DMS53 treated with DMSO at 0.1 percent for 48 hours (cell line): ENCODE results near the gene CHD9.
"Not testable (repeated sequence)": the region's sequence is repeated elsewhere in the genome, so short reads cannot be mapped to it uniquely, and the experiment has no call there.

Source experiments
- DNase-seq: peaks from one replicate; lab custom pipeline; 2025; ENCODE audit not compliant: unreplicated experiment; lab: John Stamatoyannopoulos, UW

Gene CHD9

DNA sequence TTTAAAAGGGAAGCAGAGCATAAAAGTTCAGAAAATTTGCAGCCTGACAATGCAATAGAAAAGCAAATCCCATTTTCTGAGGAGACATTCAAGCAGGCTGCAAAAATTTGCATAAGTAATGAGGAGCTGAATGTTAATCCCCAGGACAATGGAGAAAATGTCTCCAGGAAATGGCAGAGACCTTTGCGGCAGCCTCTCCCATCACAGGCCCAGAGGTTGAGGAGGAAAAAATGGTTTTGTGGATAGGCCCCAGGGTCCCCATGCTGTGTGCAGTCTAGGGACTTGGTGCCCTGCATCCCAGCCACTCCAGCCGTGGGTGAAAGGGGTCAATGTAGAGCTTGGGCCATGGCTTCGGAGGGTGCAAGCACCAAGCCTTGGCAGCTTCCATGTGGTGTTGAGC lies 19.5 kb downstream of the CHD9 start:
- DNase-seq: not testable (repeated sequence)

DNA sequence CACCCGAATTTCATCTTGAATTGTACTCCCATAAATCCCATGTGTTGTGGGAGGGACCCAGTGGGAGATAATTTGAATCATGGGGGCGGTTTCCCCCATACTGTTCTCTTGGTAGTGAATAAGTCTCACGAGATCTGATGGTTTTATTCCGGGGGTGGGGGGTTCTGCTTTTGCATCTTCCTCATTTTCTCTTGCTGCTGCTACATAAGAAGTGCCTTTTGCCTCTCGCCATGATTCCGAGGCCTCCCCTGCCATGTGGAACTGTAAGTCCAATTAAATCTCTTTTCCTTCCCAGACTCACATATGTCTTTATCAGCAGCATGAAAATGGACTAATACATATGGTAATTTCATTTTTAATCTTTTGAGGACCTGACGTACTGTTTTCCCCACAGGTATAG lies 20.7 kb downstream of the CHD9 start:
- not testable (repeated sequence) for DNase-seq

DNA sequence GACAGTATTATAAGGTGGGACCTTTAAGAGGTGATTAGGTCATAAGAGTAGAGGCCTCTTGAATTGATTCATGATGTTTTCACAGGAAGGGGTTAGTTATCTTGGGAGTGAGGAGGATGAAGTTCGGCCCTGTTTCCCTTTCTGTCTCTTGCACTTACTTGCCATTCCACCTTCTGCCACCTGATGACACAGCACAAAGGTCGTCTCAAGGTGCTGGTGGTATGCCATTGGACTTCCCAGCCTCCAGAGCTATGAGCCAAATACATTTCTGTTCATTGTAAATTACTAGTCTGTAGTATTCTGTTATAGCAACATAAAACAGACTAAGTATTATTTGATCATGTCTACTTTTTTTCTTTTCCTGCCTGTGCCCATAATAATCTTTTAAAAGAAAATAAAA lies 23.5 kb downstream of the CHD9 start:
- DNase-seq: no peak

DNA sequence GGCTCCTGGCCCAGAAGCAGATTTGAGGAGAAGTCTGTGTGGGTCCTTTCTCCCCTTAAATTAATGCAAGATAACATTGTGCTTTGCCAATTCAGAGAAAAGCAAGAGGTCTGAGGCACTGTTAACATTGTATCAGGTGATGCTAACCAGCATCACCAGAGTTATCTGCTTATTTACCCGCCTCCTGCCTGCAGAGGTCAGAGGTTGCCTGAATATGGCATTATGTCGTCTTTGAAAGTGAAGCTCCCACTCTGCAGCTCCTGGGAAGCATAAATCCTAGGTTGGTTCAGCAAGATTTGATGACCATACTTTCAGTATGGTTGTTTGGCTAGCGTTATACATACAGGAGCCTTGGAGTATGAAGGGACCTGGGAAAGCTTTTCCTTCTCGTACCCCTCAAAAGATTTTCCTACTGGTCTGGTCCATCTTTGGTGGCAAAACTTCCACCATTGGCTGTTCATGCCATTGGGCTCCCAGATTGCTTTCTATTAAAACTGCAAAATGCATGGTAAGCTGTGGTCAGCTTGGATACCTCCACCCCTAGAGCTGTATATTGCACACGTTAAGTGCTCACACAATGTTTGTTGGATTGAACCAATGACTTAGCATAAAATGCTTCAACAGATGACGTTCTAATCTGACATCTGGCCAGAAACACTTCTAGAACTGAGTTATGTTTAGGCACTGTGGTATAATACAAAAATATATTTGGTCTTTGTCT lies 24.1 kb downstream of the CHD9 start:
- DNase-seq: no peak

DNA sequence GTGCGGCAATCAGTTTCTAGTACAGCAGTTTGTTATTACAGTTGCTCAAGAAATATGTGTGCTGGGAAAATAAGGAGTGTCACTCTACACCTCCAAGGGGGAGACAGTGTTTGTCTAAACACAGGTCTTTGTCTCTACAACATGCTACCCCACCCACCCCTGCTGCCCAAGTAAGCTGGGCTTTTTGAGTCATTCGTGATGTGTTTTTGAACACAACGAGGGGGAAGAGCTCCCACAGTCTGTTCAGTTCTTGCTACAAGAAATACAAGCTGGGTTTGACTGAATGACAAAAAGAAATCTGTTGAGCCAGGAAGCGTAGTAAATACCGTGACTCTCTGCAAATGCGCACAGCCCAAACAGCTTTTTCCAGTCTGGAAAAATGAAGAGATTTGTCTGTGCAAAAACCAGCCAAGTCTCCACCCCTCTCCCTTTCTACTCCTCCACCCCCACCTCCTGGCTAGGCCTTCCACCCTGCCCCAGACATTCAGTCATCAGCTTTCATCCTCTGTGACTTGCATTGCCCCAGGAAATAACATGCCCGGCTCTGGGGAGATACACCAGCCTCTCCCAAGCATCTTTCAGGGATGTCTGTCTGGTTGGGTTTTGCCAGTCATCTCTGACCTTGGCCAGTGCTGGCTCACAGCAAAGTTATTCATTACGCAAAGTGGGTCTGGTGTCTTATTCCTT lies 25.7 kb downstream of the CHD9 start:
- no peak for DNase-seq

DNA sequence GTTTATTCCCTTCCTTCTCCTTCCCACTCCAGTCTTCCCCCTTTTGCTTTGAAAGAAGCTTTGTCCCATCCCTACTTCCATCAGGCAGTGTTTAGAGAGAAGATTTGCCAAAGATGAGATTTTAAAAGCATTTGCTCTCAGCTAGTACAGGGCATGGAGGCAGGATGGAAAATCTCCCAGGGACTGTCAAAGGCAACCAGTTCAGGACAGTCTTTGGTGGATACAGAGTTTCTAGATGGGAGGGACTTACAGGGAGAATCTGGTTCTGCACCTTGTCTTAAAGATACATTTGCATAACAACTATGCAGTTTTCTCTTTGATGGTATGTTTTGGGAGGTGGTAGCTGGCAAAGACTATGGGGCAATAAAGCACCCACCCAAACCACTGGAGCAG lies 26.2 kb downstream of the CHD9 start:
- no peak for DNase-seq

DNA sequence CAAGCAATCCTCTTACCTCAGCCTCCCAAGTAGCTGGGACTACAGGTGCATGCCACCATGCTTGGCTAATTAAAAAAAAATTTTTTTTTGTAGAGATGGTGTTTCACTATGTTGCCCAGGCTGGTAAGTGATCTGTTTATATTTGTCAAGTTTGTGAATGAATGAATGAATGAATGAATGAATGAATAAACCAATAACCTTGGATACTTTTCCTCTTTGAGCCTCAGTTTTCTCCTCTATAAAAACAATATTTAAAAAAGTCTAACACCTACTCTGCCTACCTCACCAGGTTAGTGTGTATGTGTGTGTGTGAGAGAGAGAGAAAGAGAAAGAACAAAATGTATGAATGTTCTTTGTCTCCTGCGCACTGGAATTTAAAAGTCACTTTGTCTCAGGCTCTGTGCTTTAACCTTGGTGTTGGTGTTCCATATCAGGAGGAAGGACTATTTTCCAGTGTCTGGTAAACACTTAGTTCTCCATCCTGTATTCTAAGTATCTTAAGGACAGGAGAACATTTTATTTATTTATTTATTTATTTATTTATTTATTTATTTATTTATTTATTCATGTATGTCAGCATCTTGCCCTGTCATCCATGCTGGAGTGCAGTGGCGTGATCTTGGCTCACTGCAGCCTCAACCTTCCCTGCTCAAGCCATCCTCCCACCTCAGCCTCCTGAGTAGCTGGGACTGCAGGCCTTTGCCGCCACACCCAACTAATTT lies 27.1 kb downstream of the CHD9 start:
- DNase-seq: no peak

DNA sequence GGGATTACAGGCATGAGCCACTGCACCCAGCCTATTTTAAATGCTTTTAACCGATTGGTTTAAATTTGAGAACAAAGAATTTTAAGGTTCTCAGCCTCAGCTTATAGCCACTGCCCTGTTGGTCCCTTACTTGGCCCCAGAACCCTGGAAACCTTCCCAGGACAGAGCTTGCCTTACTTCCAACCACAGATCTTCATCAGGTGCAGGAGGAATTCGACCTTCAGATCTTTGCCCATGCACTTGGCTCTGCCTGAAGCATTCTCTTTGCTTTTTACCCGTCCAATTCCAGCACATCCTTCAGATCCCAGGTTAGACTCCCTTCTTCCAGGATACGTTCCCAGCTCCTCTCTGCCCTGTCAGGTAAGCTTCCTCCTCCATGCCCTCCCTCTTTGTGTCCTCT lies 27.7 kb downstream of the CHD9 start:
- no peak for DNase-seq

DNA sequence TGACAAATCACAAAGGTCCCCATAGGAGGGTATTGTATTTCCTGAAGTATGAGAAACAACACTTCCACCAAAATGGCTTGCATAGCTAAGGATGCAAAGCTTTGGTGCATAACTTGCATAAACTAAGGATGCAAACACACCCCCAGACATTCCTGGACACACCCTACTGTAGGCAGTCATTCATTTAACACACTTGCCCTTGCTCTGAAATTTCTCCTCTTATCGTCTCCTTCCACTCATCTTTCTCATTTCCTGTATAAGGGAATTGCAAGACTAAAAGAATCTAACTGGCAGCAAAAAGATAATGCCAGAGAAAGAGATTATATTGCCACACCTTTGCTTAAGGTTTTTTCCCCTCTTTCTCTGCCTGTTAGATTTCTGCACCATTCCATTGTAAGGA lies 28.3 kb downstream of the CHD9 start:
- DNase-seq: no peak

DNA sequence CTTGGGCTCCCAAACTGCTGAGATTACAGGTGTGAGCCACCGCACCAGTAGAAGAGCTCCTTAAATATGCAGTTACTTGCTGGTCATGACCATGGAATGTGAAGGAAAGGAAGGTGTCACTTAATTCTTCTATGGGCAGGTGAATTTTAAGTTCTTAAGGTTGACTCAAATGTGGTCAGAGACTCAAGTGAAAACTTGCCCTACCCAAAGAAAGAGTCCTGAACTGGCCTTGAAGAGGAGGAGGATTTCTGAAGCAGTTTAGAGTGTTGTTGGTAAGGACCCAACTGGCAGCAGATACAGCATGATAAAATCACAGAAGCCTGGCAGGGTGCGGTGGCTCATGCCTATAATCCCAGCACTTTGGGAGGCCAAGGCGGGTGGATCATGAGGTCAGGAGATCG lies 29.4 kb downstream of the CHD9 start:
- DNase-seq: no peak

DNA sequence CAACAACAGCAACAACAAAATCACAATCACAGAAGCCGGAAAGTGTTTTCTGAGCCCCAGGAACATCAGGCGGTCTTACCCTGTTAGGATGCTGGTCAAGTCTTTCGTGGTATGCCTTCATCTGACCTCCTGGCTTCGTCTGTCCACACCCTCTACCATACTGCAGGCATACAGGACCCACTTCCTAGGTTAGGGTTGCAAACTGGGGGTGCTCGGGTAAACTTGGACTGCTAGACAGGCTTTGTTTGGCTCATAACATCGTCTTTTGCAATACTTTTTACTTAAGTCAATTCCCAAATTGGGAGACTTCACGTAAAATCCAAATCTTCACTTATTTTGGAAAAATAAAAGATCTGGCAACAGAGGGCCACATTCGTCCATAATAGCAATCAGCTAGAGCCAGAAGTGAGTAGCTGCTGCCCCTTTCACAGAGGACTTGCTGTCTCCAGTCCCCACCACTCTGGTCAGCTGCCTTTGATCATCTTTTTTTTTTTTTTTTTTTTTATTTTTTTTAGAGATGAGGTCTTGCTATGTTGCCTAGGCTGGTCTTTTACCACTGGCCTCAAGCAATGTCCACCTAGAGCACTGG lies 30.0 kb downstream of the CHD9 start:
- DNase-seq: no peak

DNA sequence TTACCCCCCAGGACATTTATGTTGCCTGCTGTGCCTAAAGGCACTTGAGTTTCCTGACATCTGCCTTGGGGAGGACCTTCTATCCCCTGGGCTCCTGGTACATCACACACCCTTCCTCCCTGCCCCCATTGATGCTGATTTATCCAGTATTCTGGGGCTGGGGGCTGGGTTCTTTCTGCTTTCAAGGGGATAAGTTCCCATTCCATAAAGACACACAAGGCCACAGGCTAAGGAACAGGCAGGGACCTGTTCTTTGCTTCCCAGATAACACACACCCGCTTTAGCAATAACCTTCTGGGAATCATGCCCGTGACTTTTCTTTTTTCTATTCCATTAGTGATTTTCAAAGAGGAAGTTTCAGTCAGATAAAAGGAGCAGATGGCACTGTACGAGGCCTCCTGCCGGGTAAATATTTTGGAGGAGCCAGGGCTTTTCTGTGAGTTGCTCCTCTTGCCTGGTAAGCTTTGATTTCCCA lies 30.6 kb downstream of the CHD9 start:
- no peak for DNase-seq

DNA sequence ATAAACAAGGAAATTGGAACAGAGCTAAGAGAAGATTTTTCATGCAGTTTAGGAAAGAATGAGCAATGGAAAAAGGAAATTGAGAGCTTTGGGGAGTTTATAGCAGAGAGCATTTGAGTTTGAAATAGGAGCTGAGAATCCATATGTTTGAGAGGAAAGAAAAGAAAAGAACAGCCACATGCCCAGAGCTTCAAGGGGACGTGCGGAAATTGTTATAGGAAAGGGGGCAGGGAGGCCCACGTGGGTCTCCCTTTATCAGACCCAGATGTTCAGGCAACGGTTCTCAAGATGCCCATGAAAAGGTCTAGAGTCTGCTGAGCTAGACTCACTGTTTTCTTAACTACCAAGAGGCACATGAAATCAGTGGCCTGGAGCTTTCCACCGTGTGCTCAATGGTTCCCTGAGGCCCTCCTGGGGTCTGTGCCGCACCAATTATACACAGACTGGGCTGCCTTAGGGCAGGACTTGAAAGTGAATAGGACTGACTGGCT lies 31.2 kb downstream of the CHD9 start:
- no peak for DNase-seq

DNA sequence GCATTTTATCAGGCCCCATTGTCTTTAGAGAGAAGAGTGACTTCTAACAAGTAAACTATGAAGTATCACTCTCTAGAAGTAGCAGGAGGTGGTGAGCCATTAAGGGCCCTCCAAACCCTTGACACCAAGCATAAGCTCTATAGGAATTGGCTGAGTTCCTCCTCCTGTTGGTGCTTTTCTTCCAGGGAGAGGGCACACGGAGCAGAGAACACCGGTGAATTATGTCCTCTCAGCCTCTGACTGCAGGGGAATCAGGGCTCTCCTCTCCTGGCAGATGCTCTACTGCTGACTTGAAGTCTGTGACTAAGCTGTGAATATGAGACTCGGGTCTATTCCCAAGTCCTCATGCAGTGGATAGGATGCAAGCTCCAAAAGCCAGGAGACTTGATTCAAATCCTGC lies 32.3 kb downstream of the CHD9 start:
- DNase-seq: no peak

DNA sequence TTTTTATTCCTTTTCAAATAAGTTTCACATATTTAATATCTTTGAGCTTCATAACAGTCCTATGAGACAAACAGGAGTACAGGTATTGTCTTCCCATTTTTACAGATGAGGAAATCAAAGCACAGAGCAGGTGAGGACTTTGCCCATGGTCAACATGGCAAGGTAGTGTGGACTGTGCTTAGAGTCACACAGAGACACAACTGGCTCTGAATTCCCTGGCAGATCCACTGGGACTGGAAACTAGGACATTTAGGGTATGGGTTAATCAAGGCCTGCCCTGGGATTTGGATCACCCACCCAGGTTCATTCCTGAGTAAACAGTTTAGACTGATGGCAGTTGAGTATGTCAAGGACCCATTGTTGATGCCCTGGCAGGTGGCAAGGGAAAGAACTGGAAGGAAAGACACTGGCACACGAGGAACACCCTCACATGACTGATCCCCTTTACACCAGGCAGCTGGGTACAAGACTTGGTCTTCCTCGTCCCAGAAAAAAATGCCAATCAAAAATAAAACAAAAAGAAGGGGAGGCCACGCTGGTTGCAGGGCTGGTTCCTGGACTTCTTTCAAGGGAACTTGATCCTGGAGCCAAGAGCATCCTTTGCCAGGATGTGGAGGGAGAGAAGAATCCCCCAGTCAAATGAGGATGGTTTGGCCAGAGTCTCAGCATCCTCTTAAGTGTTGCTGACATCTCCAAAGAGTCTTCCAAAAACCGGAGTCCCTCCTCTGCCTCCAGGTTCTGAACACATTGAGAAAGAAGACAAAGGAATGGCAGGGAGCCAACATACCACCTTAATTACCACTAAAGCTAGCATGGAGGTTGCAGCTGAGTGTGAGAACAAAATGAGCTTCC lies 34.9 kb downstream of the CHD9 start:
- no peak for DNase-seq

DNA sequence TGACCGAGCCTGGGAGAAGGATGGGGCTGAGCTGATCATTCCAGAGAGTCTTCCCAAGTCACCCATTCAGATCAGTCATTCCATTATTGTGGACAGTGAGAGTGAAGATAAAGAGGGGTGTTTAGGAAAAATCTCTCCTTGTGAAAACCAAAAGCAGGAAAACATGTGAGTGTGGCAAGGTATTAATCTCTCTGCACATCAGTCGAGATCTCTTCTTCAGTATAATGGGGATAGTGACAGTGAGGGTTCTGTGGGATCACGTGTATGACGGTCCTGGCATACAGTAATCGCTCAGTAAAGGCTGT lies 35.4 kb downstream of the CHD9 start:
- DNase-seq: no peak

DNA sequence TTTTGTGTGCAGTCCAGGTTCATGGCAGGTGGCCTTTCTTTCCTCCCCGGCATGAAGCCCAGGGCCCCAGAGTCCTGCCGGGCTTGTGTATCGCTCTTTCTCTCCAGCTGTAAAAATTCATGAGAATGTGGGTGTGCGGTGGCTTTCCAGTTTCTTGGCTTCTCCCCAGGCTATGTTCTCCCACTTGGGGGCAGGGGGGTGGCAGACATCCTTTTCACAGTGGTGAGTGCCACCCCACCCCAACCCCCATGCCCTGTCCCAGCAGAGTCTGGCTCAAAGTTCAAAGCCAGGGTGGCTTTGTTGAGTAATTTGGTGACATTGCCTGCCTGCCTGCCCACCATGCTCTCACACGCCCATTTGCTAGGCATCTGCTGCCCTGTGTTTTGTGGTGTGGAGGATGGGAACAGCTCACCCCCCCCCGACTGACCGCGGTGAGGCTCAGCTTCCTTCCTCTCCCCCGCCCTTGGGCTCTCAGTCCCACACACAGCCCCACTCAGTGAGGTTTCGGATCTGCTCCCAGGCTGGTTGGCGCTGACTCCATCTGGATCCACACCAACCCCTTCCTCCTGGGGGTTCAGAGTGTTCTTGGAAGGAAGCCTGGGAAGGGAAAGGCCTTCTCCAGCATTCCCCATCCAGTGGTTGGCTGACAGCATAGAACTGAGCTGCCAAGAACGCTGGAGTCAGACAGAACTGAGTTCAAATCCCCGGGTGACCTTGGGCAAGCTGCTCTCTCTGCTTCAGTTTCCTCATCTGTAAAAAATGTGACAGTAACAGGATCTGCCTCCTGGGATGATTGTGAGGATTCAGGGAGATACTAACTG lies 36.0 kb downstream of the CHD9 start:
- no peak for DNase-seq

DNA sequence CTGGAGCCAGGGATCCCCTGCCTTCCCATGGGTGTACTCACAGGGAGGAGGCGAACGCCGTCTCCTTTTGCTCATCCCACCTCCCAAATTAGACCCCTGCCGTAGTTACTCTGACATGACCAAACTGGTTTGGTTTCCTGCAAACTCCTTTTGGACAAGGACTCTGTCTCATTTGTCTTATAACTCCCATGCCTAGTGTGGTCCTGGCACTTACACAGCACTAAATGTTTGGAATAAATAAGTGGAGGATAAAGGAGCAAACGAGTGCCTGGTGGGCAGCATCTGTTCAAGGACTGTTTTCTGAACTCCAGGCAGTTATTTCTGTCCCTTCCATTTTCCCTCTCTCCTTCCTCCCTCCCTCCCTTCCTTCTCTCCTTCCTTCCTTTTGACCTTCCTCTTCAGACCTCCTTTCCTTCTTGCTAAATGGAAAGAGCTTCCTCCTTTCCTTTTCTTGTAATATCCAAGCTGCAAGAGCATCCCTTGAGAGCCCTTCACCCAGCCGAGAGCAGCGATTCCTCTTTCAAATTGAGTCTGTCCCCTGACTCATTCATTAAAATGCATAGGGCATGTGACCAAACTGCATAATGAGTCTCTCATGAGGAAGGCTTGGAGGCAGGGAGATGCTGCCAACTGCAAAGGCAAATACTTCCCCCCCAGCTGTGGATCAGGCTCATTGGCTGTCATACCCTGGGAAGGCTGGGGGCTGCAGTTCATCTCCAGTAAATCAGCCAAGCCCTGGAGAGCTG lies 36.8 kb downstream of the CHD9 start:
- DNase-seq: no peak

DNA sequence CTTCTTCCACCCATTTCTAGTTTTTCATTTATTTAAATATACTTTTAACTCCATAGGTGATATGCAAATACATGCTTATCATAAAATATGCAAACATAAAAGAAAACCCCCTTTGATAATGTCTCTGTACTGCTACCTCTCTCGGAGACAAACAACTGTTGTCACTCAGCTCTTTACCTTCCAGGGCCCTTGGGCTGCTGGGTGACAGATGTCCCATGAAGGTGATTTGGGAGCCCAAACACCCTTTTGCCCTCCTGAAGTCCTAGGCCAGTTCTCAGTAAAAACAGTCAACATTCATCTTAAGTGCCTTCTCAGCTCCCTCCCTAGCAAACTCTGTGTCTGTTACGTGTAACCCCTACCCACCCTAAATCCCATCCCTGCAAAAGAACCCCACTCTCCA lies 37.5 kb downstream of the CHD9 start:
- DNase-seq: no peak
